ENCODE results near the gene CAPN10. TPM values are rescaled to one million over a fixed set of nuclear protein-coding genes. Genes with fewer than 3 reads are reported as not detected.

The CAPN10 gene
- total RNA-seq, 4 donors from 2014 or later, result 28.0 to 66.3 (median 54.8) TPM

DNA sequence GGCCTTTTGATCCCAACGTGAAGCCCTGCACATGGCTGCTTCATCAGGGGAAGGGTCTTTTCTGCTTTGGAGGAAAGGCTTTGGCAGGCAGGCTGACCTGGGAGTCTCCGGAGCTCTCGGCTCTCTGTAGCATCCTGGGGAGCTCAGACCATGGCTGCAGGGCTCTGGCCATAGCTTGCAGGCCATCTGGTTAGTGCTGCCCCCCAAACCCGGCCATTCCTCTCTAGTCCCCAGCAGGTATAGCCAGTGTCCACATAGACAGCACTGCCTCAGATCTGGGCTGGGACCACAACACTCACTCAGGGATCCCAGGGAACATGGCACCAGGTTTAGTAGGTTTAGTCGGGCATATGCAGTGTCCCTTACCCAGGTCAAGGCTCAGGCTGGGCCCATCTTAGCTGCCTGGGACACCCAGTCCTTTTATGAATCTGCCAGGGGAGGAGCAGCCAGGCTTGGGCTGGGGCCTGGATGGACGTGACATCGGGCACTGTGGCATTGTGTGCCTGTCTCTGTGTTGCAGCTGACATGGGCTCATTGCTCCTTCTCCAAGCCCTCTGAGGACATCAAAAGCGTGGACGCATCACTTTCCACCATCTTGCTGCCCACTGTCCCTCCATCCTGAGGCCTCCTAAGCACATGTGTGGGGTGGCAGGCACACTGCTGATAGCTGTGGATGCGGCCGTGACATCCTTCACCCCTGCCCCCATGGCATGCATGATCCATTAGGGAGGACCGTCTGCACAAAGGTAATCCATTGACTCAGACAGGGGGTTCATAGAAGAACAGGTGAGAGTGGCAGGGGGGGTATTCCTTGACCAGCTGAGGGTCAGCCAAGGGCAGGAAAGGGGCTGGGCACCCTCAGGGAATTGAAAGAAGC is 19.6 kb downstream of the CAPN10 start:
- Histone ChIP-seq H3K27me3 (no peaks in the 10 kb centered on the region), H3K36me3 (peaks cover 0 to 18% (median 0%) of the 10 kb centered on the region in 3 donors), H3K4me3 (peak overlapping the region in 1 of 4 donors; percentile 16), H3K27ac (peak overlapping the region in 1 of 4 donors; percentile 69), H3K9me3 (no peaks in the 10 kb centered on the region), H3K4me1 (peaks cover 0 to 14% (median 3%) of the 10 kb centered on the region in 4 donors)
- no peak for DNase-seq (ENCODE audit: low spot score in 2 of 2)
- no peak for TF ChIP-seq EP300 (IDR thresholded peaks at IDR 0.05)
- no peak for TF ChIP-seq POLR2A (IDR thresholded peaks at IDR 0.05)
- TF ChIP-seq, protein P1, sequence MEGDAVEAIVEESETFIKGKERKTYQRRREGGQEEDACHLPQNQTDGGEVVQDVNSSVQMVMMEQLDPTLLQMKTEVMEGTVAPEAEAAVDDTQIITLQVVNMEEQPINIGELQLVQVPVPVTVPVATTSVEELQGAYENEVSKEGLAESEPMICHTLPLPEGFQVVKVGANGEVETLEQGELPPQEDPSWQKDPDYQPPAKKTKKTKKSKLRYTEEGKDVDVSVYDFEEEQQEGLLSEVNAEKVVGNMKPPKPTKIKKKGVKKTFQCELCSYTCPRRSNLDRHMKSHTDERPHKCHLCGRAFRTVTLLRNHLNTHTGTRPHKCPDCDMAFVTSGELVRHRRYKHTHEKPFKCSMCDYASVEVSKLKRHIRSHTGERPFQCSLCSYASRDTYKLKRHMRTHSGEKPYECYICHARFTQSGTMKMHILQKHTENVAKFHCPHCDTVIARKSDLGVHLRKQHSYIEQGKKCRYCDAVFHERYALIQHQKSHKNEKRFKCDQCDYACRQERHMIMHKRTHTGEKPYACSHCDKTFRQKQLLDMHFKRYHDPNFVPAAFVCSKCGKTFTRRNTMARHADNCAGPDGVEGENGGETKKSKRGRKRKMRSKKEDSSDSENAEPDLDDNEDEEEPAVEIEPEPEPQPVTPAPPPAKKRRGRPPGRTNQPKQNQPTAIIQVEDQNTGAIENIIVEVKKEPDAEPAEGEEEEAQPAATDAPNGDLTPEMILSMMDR (IDR thresholded peaks at IDR 0.05), result no peak
- 82 to 93% methylated on average over 10 to 12 of the region's 12 CpGs for WGBS, 2 donors

DNA sequence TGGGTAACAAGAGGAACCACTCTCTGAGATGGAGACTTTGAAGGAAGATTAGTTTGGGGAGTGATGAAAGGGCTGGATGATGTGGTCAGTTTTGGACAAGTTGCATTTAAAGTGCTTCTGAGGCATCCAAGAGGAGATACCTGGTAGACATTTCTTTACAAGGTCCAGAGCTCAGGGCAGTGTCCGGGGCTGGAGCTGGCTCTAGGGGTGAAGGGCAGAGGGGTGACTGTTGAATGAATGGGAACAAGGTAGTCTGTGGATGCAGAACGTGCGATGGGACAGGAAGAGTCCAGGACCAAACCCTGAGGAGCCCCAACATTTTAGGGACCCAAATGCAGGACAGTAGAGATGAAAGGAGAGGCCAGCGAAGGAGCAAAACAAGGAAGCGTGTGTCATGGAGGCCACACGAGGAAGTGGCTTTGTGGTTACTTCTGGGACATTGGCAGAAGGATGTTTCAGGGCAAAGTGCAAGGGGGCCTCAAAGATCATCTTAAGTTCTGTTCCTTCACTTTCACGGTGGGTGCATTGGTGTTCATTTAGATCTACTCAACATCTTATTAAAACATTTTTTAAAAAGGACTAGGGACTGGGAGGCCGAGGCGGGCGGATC is 25.2 kb downstream of the CAPN10 start:
- Histone ChIP-seq H3K27me3 (no peaks in the 10 kb centered on the region), H3K36me3 (no peaks in the 10 kb centered on the region), H3K27ac (no peak overlapping the region), H3K4me1 (peaks cover 0 to 5% (median 0%) of the 10 kb centered on the region in 4 donors), H3K4me3 (no peak overlapping the region), H3K9me3 (no peaks in the 10 kb centered on the region)
- TF ChIP-seq, protein P1 (IDR thresholded peaks at IDR 0.05), result no peak
- TF ChIP-seq EP300 (IDR thresholded peaks at IDR 0.05), result no peak
- TF ChIP-seq POLR2A (IDR thresholded peaks at IDR 0.05), result no peak
- peak in 1 of 2 donors; percentile 0 for DNase-seq (ENCODE audit: low spot score in 2 of 2)
- 87 to 89% methylated on average over 10 of the region's 10 CpGs for WGBS, 2 donors

DNA sequence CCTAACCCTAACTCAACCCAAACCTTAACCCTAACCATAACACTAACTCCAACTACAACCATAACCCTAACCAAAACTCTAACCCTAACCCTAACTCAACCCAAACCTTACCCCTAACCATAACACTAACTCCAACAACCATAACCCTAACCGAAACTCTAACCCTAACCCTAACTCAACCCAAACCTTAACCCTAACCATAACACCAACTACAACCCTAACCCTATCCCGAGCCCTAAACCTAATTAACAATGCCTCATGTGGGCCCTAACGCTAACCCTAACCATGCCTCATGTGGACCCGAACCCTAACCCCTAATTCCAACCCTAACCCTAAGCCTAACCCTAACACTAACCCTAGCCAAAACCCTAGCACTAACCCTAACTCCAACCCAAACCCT is 27.2 kb downstream of the CAPN10 start:
- no peaks in the 10 kb centered on the region for H3K9me3 ChIP-seq
- no peak for DNase-seq (ENCODE audit: low spot score in 2 of 2)
- TF ChIP-seq, protein P1 (IDR thresholded peaks at IDR 0.05), result no peak
- no peak for TF ChIP-seq EP300 (IDR thresholded peaks at IDR 0.05)
- TF ChIP-seq POLR2A (IDR thresholded peaks at IDR 0.05), result no peak
- H3K36me3 ChIP-seq, result peaks cover 0 to 9% (median 0%) of the 10 kb centered on the region in 3 donors
- H3K27ac ChIP-seq, result no peak overlapping the region
- 95 to 96% methylated on average over 4 of the region's 4 CpGs for WGBS, 2 donors
- H3K4me3 ChIP-seq, result no peak overlapping the region
- H3K4me1 ChIP-seq, result peaks cover 0 to 5% (median 0%) of the 10 kb centered on the region in 4 donors
- no peaks in the 10 kb centered on the region for H3K27me3 ChIP-seq

DNA sequence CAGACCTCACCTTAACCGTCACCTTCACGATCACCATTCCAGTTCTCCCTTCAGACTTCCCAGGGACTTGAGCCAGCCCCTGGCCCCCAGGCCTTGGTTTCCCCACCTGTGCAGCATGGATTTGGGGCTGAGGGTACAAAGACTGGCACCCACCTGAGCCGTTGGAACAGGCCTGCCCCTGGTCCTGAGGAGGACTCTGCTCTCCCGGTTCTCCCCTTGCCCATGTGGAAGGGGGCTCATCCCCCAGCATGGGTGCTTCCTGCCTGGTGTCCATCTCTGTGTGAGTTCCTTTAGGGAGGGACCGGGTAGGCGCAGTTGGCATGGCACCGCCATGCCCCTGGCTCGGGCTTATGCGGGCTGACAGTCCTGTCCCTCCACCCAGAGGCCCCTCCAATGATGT is 27.9 kb downstream of the CAPN10 start:
- H3K36me3 ChIP-seq, result peaks cover 0 to 9% (median 0%) of the 10 kb centered on the region in 3 donors
- no peaks in the 10 kb centered on the region for H3K9me3 ChIP-seq
- 95 to 97% methylated on average over 9 of the region's 9 CpGs for WGBS, 2 donors
- H3K4me1 ChIP-seq, result peaks cover 0 to 5% (median 0%) of the 10 kb centered on the region in 4 donors
- TF ChIP-seq, protein P1 (IDR thresholded peaks at IDR 0.05), result no peak
- TF ChIP-seq POLR2A (IDR thresholded peaks at IDR 0.05) (no peak), EP300 (IDR thresholded peaks at IDR 0.05) (no peak)
- peak in 1 of 2 donors; percentile 0 for DNase-seq (ENCODE audit: low spot score in 2 of 2)
- H3K27ac ChIP-seq, result no peak overlapping the region
- no peaks in the 10 kb centered on the region for H3K27me3 ChIP-seq
- no peak overlapping the region for H3K4me3 ChIP-seq

DNA sequence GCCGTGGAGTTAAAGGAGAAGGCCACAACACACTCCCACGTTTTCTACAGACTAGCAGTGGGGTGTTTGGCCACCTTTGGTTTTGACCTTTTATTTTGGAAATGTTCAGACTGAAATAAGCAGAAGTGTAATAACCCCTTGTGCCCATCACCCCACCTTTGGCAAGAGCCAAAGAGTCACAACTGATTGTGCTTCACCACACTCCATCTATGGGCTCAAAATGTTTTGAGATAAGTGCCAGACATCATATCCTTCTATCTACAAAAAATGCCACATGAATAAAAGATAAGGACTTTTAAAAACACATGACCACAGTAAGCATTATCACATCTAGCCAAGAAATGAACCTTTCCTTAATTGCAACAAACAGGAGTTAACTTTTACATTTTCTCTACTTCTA is 28.9 kb downstream of the CAPN10 start:
- no peak overlapping the region for H3K4me3 ChIP-seq
- 72 to 78% methylated on average over 2 of the region's 2 CpGs for WGBS, 2 donors
- peaks cover 0 to 14% (median 0%) of the 10 kb centered on the region in 3 donors for H3K36me3 ChIP-seq
- H3K4me1 ChIP-seq, result peaks cover 0 to 5% (median 0%) of the 10 kb centered on the region in 4 donors
- no peaks in the 10 kb centered on the region for H3K9me3 ChIP-seq
- no peaks in the 10 kb centered on the region for H3K27me3 ChIP-seq
- no peak for DNase-seq (ENCODE audit: low spot score in 2 of 2)
- H3K27ac ChIP-seq, result no peak overlapping the region
- TF ChIP-seq POLR2A (IDR thresholded peaks at IDR 0.05) (no peak), EP300 (IDR thresholded peaks at IDR 0.05) (no peak)
- TF ChIP-seq, protein P1 (IDR thresholded peaks at IDR 0.05), result no peak

All from tibial nerve (tissue), 4 donors.